ENCODE results near the gene VWA1.
"Not testable (repeated sequence)": the region's sequence is repeated elsewhere in the genome, so short reads cannot be mapped to it uniquely, and the experiment has no call there.

VWA1 gene

GRCh38 chr1:1435106-1435903 is at the start of gene VWA1:
Gene VWA1, plus strand, starts transcription at chr1:1435690. Its CDS starts 59 bp downstream, at chr1:1435749.
- peak; percentile 48 for DNase-seq

- DNase-seq = no peak
Measured at GRCh38 chr1:1385931-1386330, 49.6 kb upstream of the VWA1 start.

GRCh38 chr1:1387098-1388077 is 48.1 kb upstream of the VWA1 start:
- no peak for DNase-seq

GRCh38 chr1:1388078-1388472 is 47.4 kb upstream of the VWA1 start:
- DNase-seq = no peak

GRCh38 chr1:1390675-1391074 is 44.8 kb upstream of the VWA1 start:
- no peak for DNase-seq

- DNase-seq = no peak
Measured at GRCh38 chr1:1391225-1391624, 44.3 kb upstream of the VWA1 start.

- DNase-seq = no peak
Measured at GRCh38 chr1:1393014-1393413, 42.5 kb upstream of the VWA1 start.

- DNase-seq = no peak
Measured at GRCh38 chr1:1393428-1393827, 42.1 kb upstream of the VWA1 start.

GRCh38 chr1:1394116-1394515 is 41.4 kb upstream of the VWA1 start:
- DNase-seq = no peak

GRCh38 chr1:1395166-1395565 is 40.3 kb upstream of the VWA1 start:
- no peak for DNase-seq

GRCh38 chr1:1397839-1398523 is 37.5 kb upstream of the VWA1 start:
- DNase-seq = peak; percentile 15

- peak; percentile 39 for DNase-seq
Measured at GRCh38 chr1:1398677-1399186, 36.8 kb upstream of the VWA1 start.

- DNase-seq = peak; percentile 99
Measured at GRCh38 chr1:1399187-1399871, 36.2 kb upstream of the VWA1 start, which contains the start of gene CCNL2. Gene CCNL2, minus strand, starts transcription at chr1:1399335. Its CDS starts 29 bp downstream, at chr1:1399306.

GRCh38 chr1:1399872-1400575 is 35.5 kb upstream of the VWA1 start:
- no peak for DNase-seq

- DNase-seq = no peak
Measured at GRCh38 chr1:1400576-1401456, 34.7 kb upstream of the VWA1 start.

- no peak for DNase-seq
Measured at GRCh38 chr1:1401457-1402010, 34.0 kb upstream of the VWA1 start.

GRCh38 chr1:1402072-1402900 is 33.2 kb upstream of the VWA1 start:
- peak; percentile 42 for DNase-seq

GRCh38 chr1:1402901-1403392 is 32.5 kb upstream of the VWA1 start:
- not testable (repeated sequence) for DNase-seq

- DNase-seq = peak; percentile 74
Measured at GRCh38 chr1:1403653-1404052, 31.8 kb upstream of the VWA1 start.

Measured in inflammatory macrophage treated with lipopolysaccharide for 4 hours (primary cell).